Large intestine (tissue), 3 donors: ENCODE results near the gene RPS10. TPM values are rescaled to one million over a fixed set of nuclear protein-coding genes. Genes with fewer than 3 reads are reported as not detected.
A peak's percentile ranks its signal among the peaks of the same experiment; 100 is the strongest.
"Not testable (repeated sequence)": the region's sequence is repeated elsewhere in the genome, so short reads cannot be mapped to it uniquely, and the experiment has no call there.

ENCODE experiments used
- DNase-seq, 2 donors: peaks; one replicate each; pipeline versions ENCODE4 v3.0.0 to v3.0.0-alpha.2; 2013
- H3K27ac ChIP-seq: one replicate; pipeline ENCODE4 v1.5.1; 2013; ENCODE audit warnings: low read length
- H3K27me3 ChIP-seq: 2 replicates; pipeline ENCODE4 v1.6.1; 2013; ENCODE audit warnings: low read length; ENCODE audit not compliant: control insufficient read depth, insufficient read depth
- H3K36me3 ChIP-seq: 2 replicates; pipeline ENCODE4 v1.6.1; 2013; ENCODE audit warnings: low read length; ENCODE audit not compliant: control insufficient read depth, insufficient read depth
- H3K4me1 ChIP-seq: one replicate; pipeline ENCODE4 v1.6.1; 2013; ENCODE audit warnings: low read length; ENCODE audit not compliant: control insufficient read depth, insufficient read depth
- H3K4me3 ChIP-seq: one replicate; pipeline ENCODE4 v1.5.1; 2013; ENCODE audit warnings: low read length
- H3K9me3 ChIP-seq: one replicate; pipeline ENCODE4 v1.6.1; 2013; ENCODE audit warnings: mild to moderate bottlenecking, low read depth, low read length, moderate library complexity; ENCODE audit not compliant: control insufficient read depth
- WGBS: methylation state at CpG from one replicate; pipeline ENCODE4 v1.1.5; 2013; ENCODE audit warnings: low lambda C conversion rate; ENCODE audit not compliant: insufficient coverage; 5-methylcytosine and 5-hydroxymethylcytosine counted together
- polyA plus RNA-seq: library from polyadenylated mRNA; unstranded; fragments of 120-200 nt; gene quantifications from one replicate; pipeline ENCODE4 v1.2.1, GENCODE V29; 2013

RPS10 gene
- polyA plus RNA-seq, 1 donor, result 2,184 TPM

DNA sequence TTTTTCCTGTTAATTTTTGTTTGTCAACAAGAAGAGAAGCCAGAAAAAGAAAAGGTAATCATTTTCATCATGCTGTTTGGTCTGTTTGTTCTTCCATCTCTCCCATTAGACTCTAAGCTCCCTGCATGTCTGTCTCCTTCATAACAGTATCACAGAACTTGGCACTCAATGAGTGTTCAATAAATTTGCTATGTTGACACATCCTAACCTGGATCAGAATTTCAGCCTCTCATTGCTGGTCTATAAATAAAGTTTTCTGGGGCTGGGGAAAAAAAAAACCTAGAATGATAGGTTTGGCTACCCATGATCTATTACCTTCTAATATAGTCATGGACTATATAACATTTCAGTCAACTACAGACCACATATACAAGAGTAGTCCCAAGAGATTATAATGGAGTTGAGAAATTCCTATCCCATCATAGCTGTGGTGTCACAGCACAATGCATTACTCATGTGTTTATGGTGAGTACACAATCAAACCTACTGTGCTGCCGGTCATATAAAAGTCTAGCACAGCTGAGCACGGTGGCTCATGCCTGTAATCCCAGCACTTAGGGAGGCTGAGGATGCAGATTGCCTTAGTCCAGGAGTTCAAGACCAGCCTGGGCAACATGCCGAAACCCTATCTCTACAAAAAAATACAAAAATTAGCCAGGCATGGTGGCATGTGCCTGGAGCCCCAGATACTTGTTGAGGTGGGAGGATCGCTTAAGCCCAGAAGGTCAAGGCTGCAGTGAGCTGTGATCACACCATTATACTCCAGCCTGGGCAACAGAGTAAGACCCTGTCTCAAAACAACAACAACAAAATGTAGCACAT, 39.3 kb downstream of the RPS10 start:
- Histone ChIP-seq H3K4me1 (no peaks in the 10 kb centered on the region), H3K27me3 (no peaks in the 10 kb centered on the region), H3K36me3 (no peaks in the 10 kb centered on the region), H3K9me3 (no peaks in the 10 kb centered on the region), H3K27ac (no peak overlapping the region), H3K4me3 (no peak overlapping the region)
- WGBS, result no CpG with 5 or more reads among the region's 4 CpGs
- peak; percentile 19 to 50 for DNase-seq

DNA sequence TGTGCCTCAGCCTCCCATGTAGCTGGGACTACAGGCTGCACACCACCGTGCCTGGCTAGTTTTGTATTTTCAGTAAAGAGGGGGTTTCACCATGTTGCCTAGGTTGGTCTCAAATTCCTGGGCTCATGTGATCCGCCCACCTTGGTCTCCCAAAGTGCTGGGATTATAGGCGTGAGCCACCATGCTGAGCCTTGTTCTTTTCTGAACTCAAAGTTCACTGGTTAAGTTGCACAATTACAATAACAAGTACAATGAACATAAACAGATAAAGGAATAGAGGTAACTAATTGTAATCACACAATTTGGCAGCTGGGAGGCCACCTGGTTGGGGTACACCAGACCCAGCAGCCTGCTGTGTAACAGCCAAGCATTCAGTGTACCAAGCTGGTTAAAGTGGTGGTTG, 40.1 kb downstream of the RPS10 start:
- no peaks in the 10 kb centered on the region for H3K4me1 ChIP-seq
- H3K36me3 ChIP-seq, result no peaks in the 10 kb centered on the region
- H3K9me3 ChIP-seq, result no peaks in the 10 kb centered on the region
- no peaks in the 10 kb centered on the region for H3K27me3 ChIP-seq
- no peak overlapping the region for H3K4me3 ChIP-seq
- no peak overlapping the region for H3K27ac ChIP-seq
- WGBS, result no CpG with 5 or more reads among the region's 3 CpGs
- DNase-seq, result peak in 1 of 2 donors; percentile 31

DNA sequence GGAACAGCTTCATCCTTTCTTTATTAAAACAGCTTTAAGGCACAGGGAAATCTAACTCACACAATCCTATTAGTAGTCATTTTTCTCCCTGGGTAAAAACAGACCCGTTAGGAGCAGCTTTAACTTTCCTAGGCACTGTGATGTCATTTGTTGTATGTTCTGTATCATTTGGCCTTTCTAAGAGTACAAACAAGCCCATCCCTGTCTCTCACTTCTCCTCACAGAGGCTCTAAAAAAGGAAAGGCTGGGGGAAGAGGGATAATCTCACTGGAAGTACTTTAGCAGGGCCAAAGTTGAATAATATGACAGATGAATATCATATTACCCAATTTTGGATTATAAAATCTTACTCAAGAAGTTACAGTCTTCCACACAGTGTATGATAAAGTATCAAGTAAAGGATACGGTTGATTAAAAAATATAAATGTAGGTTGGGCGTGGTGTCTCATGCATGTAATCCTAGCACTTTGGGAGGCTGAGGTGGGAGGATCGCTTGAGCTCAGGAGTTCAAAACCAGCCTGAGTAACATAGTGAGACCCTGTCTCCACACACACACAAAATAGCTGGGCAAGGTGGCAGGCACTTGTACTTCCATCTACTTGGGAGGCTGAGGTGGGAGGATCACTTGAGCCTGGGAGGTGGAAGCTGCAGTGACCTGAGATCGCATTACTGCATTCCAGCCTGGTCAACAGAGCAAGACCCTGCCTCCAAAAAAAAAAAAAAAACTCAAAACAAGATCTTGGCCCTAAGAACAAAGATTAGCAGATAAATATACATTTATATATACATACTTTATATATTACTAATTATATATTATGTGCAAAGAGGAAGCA, 41.3 kb downstream of the RPS10 start:
- no peak for DNase-seq
- 100% methylated on average over 3 of the region's 5 CpGs for WGBS
- Histone ChIP-seq H3K27ac (no peak overlapping the region), H3K4me1 (no peaks in the 10 kb centered on the region), H3K27me3 (no peaks in the 10 kb centered on the region), H3K36me3 (no peaks in the 10 kb centered on the region), H3K4me3 (no peak overlapping the region), H3K9me3 (no peaks in the 10 kb centered on the region)

DNA sequence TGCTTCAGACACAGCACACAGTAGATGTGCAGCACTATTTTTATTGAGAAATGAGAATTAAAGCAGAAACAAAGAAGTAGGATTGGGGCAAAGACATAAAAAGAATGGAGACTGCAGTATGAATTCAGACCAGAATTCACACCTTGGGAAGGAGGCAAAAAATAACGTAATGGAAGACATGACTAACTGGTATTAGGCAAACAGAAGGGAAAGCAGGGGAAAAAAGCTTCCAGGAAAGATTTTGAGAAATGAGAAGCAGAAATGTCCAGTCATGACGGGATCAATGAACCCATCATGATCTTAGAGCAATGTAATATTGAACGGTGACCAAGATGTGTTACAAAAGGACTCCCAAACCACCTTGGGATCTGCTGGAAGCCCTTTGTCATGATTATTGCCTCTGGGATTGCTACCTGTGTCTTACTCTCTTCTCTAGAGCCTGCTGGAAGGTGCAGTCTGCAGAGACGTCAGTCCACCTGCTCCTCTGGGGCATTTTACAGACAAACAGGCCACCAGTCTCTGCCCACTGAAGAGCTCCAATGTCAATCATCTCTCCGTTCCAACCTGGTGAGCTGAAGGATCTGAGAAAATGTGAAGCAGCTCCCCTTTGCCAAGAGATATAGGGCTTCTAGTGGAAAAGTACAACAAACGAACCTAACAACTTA, 42.1 kb downstream of the RPS10 start:
- H3K27me3 ChIP-seq, result no peaks in the 10 kb centered on the region
- H3K9me3 ChIP-seq, result no peaks in the 10 kb centered on the region
- no peak overlapping the region for H3K4me3 ChIP-seq
- H3K27ac ChIP-seq, result peak overlapping the region; percentile 6
- 83% methylated on average over 1 of the region's 6 CpGs for WGBS
- DNase-seq, result no peak
- no peaks in the 10 kb centered on the region for H3K36me3 ChIP-seq
- H3K4me1 ChIP-seq, result no peaks in the 10 kb centered on the region

DNA sequence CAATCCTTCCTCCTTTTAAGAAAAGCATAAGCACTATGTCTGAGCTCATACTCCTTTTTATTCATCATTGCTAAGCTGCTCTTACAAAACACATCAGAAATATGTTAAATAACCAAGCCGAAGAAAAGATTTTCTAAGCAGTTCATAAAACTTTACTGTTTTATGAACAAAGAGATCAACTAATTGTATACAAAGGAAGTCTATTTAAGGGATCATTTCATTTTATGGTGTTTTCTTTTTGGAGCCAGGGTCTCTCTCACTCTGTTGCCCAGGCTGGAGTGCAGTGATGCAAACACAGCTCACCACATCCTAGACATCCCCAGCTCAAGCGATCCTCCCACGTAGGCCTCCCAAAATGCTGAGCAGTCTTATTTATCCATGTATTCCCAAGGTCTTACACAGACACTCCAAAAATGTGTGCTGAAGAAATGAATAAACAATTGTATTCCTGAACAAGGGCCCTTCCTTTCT, 42.7 kb downstream of the RPS10 start:
- no peaks in the 10 kb centered on the region for H3K36me3 ChIP-seq
- no peak for DNase-seq
- WGBS, result no CpG with 5 or more reads among the region's 3 CpGs

DNA sequence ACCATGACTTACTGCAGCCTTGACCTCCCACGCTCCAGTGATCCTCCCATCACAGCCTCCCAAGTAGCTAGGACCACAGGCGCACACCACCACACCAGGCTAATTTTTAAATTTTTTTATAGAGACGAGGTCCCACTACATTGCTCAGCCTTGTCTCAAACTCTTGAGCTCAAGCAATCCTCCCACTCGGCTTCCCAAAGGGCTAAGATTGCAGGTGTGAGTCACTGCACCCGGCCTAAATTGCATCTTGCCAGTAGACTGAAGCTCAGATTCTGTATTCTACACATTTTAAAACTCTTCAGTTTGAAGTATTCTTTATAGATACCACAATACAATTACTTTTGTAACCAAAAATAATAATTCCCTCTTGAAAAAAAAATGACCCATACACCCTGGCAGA, 44.8 kb downstream of the RPS10 start:
- H3K4me1 ChIP-seq, result no peaks in the 10 kb centered on the region
- no peaks in the 10 kb centered on the region for H3K9me3 ChIP-seq
- H3K4me3 ChIP-seq, result no peak overlapping the region
- no peaks in the 10 kb centered on the region for H3K36me3 ChIP-seq
- H3K27ac ChIP-seq, result no peak overlapping the region
- WGBS, result no CpG with 5 or more reads among the region's 5 CpGs
- DNase-seq, result no peak
- no peaks in the 10 kb centered on the region for H3K27me3 ChIP-seq

More for the DNA sequence above, 42.7 kb downstream of the RPS10 start:
- H3K27ac ChIP-seq, result no peak overlapping the region
- H3K4me1 ChIP-seq, result no peaks in the 10 kb centered on the region
- no peaks in the 10 kb centered on the region for H3K9me3 ChIP-seq
- no peak overlapping the region for H3K4me3 ChIP-seq
- H3K27me3 ChIP-seq, result no peaks in the 10 kb centered on the region

DNA sequence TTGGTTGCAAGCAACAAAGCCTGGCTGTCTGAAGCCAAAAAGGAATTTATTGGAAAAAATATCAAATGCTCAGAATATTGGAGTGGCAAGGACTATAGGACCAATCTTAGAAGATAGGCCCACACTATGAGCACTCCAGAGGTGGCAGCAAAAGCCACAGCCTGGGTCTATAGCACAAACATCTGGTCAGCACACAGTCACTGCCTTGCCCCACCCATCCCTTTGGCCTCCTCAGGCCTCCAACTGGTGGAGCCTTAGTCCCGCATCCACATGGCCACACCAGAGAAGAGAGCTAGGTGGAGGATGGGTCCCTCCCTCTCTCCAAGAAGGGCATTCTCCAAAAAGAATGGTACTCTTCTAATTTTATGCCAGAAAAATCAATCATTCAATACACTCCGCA, 47.4 kb downstream of the RPS10 start:
- no peaks in the 10 kb centered on the region for H3K27me3 ChIP-seq
- H3K4me3 ChIP-seq, result no peak overlapping the region
- DNase-seq, result no peak
- H3K9me3 ChIP-seq, result no peaks in the 10 kb centered on the region
- no peaks in the 10 kb centered on the region for H3K4me1 ChIP-seq
- H3K27ac ChIP-seq, result no peak overlapping the region
- H3K36me3 ChIP-seq, result no peaks in the 10 kb centered on the region
- 100% methylated on average over 1 of the region's 2 CpGs for WGBS

DNA sequence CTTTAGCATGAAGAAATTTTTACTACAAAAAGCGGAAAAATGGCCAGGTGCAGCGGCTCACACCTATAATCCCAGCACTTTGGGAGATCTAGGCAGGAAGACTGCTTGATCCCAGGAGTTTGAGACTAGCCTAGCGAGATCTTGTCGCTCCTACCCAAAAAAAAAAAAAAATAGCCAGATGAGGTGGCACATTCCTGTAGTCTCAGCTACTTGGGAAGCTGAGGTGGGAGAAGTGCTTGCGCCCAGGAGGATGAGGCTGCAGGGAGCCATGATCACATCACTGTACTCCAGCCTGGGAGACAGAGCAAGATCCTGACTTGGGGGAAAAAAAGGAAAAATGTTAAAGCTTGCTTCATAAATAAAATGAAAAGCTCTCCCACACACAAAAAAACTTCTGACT, 47.9 kb downstream of the RPS10 start:
- Histone ChIP-seq H3K9me3 (no peaks in the 10 kb centered on the region), H3K4me3 (no peak overlapping the region), H3K27me3 (no peaks in the 10 kb centered on the region), H3K4me1 (no peaks in the 10 kb centered on the region), H3K36me3 (no peaks in the 10 kb centered on the region), H3K27ac (no peak overlapping the region)
- no peak for DNase-seq
- no CpG with 5 or more reads among the region's 5 CpGs for WGBS

DNA sequence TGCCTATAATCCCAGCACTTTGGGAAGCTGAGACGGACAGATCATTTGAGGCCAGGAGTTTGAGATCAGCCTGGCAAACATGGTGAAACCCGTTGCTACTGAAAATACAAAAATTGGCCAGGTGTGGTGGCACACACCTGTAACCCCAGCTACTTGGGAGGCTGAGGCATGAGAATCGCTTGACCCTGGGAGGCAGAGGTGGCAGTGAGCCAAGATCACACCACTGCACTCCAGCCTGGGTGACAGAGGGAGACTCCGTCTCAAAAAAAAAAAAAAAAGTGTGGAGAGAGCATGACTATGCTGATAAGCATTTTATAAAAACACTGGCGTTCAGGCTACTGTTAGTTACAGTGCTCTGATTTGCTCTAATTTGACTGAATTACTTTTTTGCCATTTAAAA, 48.3 kb downstream of the RPS10 start:
- not testable (repeated sequence) for H3K27ac ChIP-seq, H3K4me1 ChIP-seq, H3K4me3 ChIP-seq, H3K9me3 ChIP-seq, H3K36me3 ChIP-seq, H3K27me3 ChIP-seq, DNase-seq
- WGBS, result 100% methylated on average over 1 of the region's 5 CpGs

DNA sequence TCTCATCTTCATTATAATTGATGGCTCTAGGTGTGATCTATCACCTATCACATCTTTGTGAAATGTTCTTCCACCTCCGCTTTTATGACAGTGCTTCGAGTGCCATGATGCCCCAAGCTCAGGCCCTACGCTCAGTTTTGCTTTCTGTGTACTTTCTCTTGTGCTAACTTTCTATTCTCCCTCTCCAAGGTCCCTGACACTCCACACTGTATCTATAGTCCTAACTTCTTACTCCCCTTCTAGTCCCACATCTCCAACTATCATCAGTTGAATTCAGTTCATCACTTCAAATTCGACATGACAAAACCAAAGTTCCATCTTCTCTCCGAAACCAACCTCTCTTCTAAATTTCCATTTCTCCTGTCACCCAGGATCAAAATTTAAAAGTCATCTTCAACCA, 50.0 kb downstream of the RPS10 start:
- WGBS, result 95% methylated on average over 4 of the region's 5 CpGs

More for the DNA sequence above, 50.0 kb downstream of the RPS10 start:
- Histone ChIP-seq H3K36me3 (no peaks in the 10 kb centered on the region), H3K27ac (no peak overlapping the region), H3K4me3 (no peak overlapping the region), H3K27me3 (no peaks in the 10 kb centered on the region), H3K4me1 (no peaks in the 10 kb centered on the region), H3K9me3 (no peaks in the 10 kb centered on the region)
- no peak for DNase-seq
